Measurements from ENCODE around the gene MOGAT2.

DNA sequence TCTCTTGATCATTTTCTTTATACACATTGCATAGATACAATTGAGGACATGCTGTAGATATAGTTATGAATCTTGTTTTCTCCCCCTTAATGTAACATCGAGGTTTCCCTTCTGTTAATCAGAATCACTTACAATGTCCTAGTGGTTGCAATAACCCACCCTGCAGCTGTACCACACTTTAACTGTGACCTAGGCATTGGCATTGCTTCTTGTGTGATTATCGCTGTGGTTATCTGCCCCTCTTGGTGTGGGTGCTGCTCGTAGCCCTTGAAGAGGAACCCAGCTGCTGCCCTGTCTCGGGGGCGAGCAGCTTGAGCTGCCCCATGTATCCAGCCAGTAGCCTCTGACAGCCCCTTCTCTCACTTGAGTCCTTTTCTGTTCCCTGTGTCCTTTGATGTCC, 52.5 kb downstream of the MOGAT2 start:
- TF ChIP-seq CTCF (conservative IDR thresholded peaks at IDR 0.05 in 1 of 2, IDR thresholded peaks at IDR 0.05 in 1 of 2; ENCODE audit: low read depth in 1 of 2, low read length in 2 of 2) (no peak), EZH2 (IDR thresholded peaks at IDR 0.05; ENCODE audit: low read length, missing control alignments) (peak; percentile 34)

Data from fibroblast of lung (primary cell).